Measurements from ENCODE around the gene UMODL1. TPM values are rescaled to one million over a fixed set of nuclear protein-coding genes. Genes with fewer than 3 reads are reported as not detected.
"Not testable (repeated sequence)": the region's sequence is repeated elsewhere in the genome, so short reads cannot be mapped to it uniquely, and the experiment has no call there.

Gene UMODL1
- total RNA-seq, 3 donors from 2014 or later = 0.14 to 0.90 (median 0.16) TPM

DNA sequence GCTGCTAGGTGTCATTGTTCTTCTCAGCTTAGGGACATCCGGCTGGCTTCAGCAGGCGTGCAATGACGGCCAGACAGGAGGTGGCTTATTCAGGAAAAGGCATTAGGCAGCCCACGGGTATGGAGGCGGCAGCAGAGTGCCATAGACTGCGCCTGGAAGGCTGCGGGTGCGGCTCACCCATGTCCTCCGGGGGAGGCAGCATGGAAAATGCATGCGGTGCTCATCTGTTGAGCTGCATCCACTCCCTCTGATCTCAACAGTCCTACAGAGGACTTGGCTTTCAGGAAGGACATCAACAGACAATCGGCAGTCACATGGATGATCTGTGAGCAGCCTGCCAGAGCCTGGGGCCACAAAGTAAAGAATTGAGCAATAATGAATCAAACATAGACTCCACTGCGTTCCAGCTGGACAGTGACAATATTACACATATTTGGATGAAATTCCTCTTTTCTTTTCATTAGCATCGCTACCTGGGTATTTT is 42.9 kb downstream of the UMODL1 start:
- TF ChIP-seq, protein P1, sequence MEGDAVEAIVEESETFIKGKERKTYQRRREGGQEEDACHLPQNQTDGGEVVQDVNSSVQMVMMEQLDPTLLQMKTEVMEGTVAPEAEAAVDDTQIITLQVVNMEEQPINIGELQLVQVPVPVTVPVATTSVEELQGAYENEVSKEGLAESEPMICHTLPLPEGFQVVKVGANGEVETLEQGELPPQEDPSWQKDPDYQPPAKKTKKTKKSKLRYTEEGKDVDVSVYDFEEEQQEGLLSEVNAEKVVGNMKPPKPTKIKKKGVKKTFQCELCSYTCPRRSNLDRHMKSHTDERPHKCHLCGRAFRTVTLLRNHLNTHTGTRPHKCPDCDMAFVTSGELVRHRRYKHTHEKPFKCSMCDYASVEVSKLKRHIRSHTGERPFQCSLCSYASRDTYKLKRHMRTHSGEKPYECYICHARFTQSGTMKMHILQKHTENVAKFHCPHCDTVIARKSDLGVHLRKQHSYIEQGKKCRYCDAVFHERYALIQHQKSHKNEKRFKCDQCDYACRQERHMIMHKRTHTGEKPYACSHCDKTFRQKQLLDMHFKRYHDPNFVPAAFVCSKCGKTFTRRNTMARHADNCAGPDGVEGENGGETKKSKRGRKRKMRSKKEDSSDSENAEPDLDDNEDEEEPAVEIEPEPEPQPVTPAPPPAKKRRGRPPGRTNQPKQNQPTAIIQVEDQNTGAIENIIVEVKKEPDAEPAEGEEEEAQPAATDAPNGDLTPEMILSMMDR (IDR thresholded peaks at IDR 0.05) = no peak
- intact Hi-C loops (cut with DNase I, micrococcal nuclease) = no loop called here

DNA sequence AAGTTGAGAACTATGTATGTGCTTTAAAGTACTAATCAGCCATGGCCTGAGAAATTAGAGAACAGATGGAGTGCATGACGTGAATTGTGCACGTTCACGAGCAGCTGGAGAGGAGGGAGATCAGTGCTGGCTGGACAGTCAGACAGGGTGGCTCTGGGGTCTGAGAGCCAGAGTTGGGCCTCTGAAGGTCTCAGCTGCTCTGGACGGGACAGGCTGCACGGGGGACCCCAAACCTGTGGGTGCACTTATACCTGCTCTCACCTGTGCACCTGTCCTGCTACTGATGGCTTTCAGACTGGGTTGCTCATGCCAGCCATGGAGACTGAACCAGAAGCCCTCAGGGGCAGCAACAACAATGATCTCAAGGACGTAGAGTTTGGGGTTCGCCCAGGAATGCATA is 43.5 kb downstream of the UMODL1 start:
- no peak for DNase-seq
- Histone ChIP-seq H3K4me1 (ENCODE audit: low read depth) (peaks cover 6% of the 10 kb centered on the region), H3K36me3 (ENCODE audit: low read depth) (no peaks in the 10 kb centered on the region), H3K9me3 (no peaks in the 10 kb centered on the region), H3K4me3 (no peak overlapping the region)
- intact Hi-C loops (cut with DNase I, micrococcal nuclease) = loop anchor here (5.0 kb wide), 1 partner anchor 297 kb away; no protein-coding TSS in a partner anchor
- no peak for ATAC-seq
- TF ChIP-seq, protein P1 (IDR thresholded peaks at IDR 0.05) = no peak

More for the DNA sequence above, 42.9 kb downstream of the UMODL1 start:
- no peaks in the 10 kb centered on the region for H3K9me3 ChIP-seq
- peaks cover 6% of the 10 kb centered on the region for H3K4me1 ChIP-seq (ENCODE audit: low read depth)
- ATAC-seq = no peak
- no peak for DNase-seq
- no peak overlapping the region for H3K4me3 ChIP-seq
- no peaks in the 10 kb centered on the region for H3K36me3 ChIP-seq (ENCODE audit: low read depth)

DNA sequence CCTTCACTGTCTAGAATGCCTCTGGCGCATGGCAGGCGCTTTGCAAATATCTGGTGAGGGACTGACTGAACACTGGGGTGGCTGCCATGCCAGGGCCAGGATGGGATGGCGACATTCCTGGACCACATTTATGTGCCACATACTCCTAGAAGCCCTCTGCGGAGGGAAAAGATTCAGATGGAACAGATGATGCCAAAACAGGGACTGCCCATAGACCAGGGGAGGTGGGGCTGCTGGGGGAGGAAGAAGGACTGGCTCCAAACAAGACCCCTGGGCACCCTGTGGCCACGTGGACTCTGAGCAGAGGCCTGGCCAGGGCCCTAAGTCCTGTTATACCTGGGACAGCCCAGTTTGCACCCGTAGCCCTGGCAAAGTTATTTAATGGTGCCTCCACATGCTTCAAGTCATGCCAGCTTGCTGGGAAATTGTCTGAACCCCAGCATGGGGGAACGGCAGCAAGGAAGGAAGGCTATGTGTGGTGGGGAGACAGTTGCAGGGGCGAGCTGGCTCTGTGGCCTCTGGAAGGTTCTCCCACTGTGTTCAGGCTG is 44.1 kb downstream of the UMODL1 start:
- H3K4me3 ChIP-seq = no peak overlapping the region
- DNase-seq (no peak), ATAC-seq (no peak)
- TF ChIP-seq, protein P1 (IDR thresholded peaks at IDR 0.05) = no peak
- H3K9me3 ChIP-seq = no peaks in the 10 kb centered on the region
- H3K4me1 ChIP-seq (ENCODE audit: low read depth) = peaks cover 6% of the 10 kb centered on the region
- no peaks in the 10 kb centered on the region for H3K36me3 ChIP-seq (ENCODE audit: low read depth)
- intact Hi-C loops (cut with DNase I, micrococcal nuclease) = loop anchor here (5.0 kb wide), 1 partner anchor 298 kb away; no protein-coding TSS in a partner anchor

DNA sequence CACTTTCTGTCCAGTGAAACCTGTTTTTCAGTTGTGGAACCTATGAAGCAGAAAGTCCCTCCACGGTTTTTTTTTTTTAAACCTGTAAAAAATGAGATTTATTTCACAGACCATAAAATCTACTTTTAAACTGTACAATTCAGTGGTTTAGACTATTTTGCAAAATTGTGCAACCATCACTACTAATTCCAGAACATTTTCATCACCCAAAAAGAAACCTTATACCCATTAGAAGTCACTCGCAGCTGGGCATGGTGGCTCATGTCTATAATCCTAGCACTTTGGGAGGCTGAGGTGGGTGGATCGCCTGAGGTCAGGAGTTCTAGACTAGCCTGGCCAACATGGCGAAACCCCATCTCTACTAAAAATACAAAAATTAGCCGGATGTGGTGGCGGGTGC is 45.4 kb downstream of the UMODL1 start:
- not testable (repeated sequence) for DNase-seq; ATAC-seq; H3K4me1 ChIP-seq (ENCODE audit: low read depth); H3K36me3 ChIP-seq (ENCODE audit: low read depth); H3K9me3 ChIP-seq; H3K4me3 ChIP-seq
- intact Hi-C loops (cut with DNase I, micrococcal nuclease) = loop anchor here (5.0 kb wide), 1 partner anchor 299 kb away; no protein-coding TSS in a partner anchor

DNA sequence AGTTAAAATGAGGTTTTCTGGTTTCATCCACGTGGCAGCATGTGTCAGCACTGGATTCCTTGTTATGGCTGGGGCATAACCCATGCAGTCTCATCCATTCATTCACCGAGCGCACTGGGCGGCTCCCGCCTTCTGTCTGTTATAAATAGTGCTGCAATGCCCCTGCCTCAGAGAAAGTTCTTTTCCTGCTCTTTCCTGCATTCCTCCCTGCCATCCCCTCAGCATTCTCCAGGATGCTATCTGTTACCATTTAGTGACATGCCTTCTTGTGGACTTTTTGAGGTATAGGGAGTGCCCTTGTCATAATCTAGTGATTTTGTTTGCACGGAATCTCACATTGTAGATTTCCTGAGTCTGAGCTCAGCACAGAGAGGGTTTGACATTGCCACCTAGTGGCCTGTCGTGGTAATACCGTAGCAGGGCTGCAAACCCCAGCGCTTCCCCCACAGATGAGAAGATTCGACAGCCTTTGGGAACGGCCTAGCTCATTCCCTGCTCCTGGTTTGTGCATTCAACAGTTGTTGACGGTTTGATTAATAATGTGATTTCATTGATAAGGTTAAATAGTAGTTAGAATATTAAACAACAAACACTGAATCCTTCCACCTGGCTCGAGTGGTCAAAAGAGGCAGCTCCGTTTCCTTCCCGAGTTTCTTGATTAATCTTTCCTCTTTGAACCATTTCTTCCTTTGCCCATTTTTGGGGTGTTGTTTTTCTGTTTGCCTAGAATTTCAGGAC is 46.3 kb downstream of the UMODL1 start:
- Histone ChIP-seq H3K9me3 (no peaks in the 10 kb centered on the region), H3K4me3 (no peak overlapping the region), H3K36me3 (ENCODE audit: low read depth) (no peaks in the 10 kb centered on the region), H3K4me1 (ENCODE audit: low read depth) (peaks cover 6% of the 10 kb centered on the region)
- DNase-seq (peak in 2 of 3 donors; percentile 85 to 92), ATAC-seq (peak; percentile 88)
- intact Hi-C loops (cut with DNase I, micrococcal nuclease) = loop anchor here (5.0 kb wide), 1 partner anchor 300 kb away; no protein-coding TSS in a partner anchor
- TF ChIP-seq, protein P1 (IDR thresholded peaks at IDR 0.05) = peak; percentile 91

All from mucosa of descending colon (tissue), 3 donors.